ENCODE results near the gene SPEM2.

The SPEM2 gene

GRCh38 chr17:7419819-7420610 is 5.4 kb upstream of the SPEM2 start, which contains the start of gene SPEM1:
Gene SPEM1 (plus strand): TSS chr17:7420324. CDS start chr17:7420385, 61 bp downstream.
- peaks cover 11% of the 10 kb centered on the region for H3K36me3 Mint-ChIP-seq (ENCODE audit: low read depth)
- no peak for TF ChIP-seq CTCF (IDR thresholded peaks at IDR 0.05; ENCODE audit: unreplicated experiment in 3 of 3)
- no peak within 1 kb of the TSS for H3K4me3 Mint-ChIP-seq

GRCh38 chr17:7421186-7421585 is 4.2 kb upstream of the SPEM2 start:
- H3K4me3 Mint-ChIP-seq, result no peak overlapping the region
- peaks cover 5% of the 10 kb centered on the region for H3K36me3 Mint-ChIP-seq (ENCODE audit: low read depth)
- TF ChIP-seq CTCF (IDR thresholded peaks at IDR 0.05; ENCODE audit: unreplicated experiment in 3 of 3), result no peak
- no peaks in the 10 kb centered on the region for H3K9me3 Mint-ChIP-seq
- no peak overlapping the region for H3K27ac Mint-ChIP-seq
- peaks cover 4% of the 10 kb centered on the region for H3K27me3 Mint-ChIP-seq (ENCODE audit: low read depth)
- H3K4me1 Mint-ChIP-seq, result peaks cover 6% of the 10 kb centered on the region

More at GRCh38 chr17:7419819-7420610, 5.4 kb upstream of the SPEM2 start, which contains the start of gene SPEM1:
- Mint-ChIP-seq H3K9me3 (no peaks in the 10 kb centered on the region), H3K27me3 (ENCODE audit: low read depth) (peaks cover 4% of the 10 kb centered on the region), H3K27ac (peak within 1 kb of the TSS in 2 of 3 experiments; percentile 40 to 78), H3K4me1 (peaks cover 6% of the 10 kb centered on the region)

GRCh38 chr17:7423679-7424078 is 1.7 kb upstream of the SPEM2 start:
- Mint-ChIP-seq H3K27me3 (ENCODE audit: low read depth) (peaks cover 4% of the 10 kb centered on the region), H3K4me1 (peaks cover 6% of the 10 kb centered on the region), H3K9me3 (no peaks in the 10 kb centered on the region), H3K4me3 (no peak overlapping the region), H3K27ac (peak overlapping the region; percentile 15 to 54 (median 53)), H3K36me3 (ENCODE audit: low read depth) (no peaks in the 10 kb centered on the region)
- no peak for TF ChIP-seq CTCF (IDR thresholded peaks at IDR 0.05; ENCODE audit: unreplicated experiment in 3 of 3)

- no peak for TF ChIP-seq CTCF (IDR thresholded peaks at IDR 0.05; ENCODE audit: unreplicated experiment in 3 of 3)
- Mint-ChIP-seq H3K4me3 (no peak overlapping the region), H3K27me3 (ENCODE audit: low read depth) (peaks cover 8% of the 10 kb centered on the region), H3K27ac (no peak overlapping the region), H3K4me1 (peaks cover 6% of the 10 kb centered on the region), H3K9me3 (no peaks in the 10 kb centered on the region), H3K36me3 (ENCODE audit: low read depth) (no peaks in the 10 kb centered on the region)
Observed at GRCh38 chr17:7425756-7426155, 340 bp downstream of the SPEM2 start.

GRCh38 chr17:7426203-7426863 is 917 bp downstream of the SPEM2 start:
- no peaks in the 10 kb centered on the region for H3K9me3 Mint-ChIP-seq
- H3K27me3 Mint-ChIP-seq (ENCODE audit: low read depth), result peaks cover 9% of the 10 kb centered on the region
- TF ChIP-seq CTCF (IDR thresholded peaks at IDR 0.05; ENCODE audit: unreplicated experiment in 3 of 3), result no peak
- peaks cover 6% of the 10 kb centered on the region for H3K4me1 Mint-ChIP-seq
- H3K4me3 Mint-ChIP-seq, result no peak overlapping the region
- H3K36me3 Mint-ChIP-seq (ENCODE audit: low read depth), result no peaks in the 10 kb centered on the region
- no peak overlapping the region for H3K27ac Mint-ChIP-seq
